GM18909 (cell line): Measurements from ENCODE around the gene OSBPL2.

Source experiments
- ATAC-seq: cut with Tn5 transposase; IDR thresholded peaks from one replicate; pipeline ENCODE4 v1.9.1; 2021; ENCODE audit warnings: mild to moderate bottlenecking; ENCODE audit not compliant: unreplicated experiment, poor library complexity

The OSBPL2 gene

DNA sequence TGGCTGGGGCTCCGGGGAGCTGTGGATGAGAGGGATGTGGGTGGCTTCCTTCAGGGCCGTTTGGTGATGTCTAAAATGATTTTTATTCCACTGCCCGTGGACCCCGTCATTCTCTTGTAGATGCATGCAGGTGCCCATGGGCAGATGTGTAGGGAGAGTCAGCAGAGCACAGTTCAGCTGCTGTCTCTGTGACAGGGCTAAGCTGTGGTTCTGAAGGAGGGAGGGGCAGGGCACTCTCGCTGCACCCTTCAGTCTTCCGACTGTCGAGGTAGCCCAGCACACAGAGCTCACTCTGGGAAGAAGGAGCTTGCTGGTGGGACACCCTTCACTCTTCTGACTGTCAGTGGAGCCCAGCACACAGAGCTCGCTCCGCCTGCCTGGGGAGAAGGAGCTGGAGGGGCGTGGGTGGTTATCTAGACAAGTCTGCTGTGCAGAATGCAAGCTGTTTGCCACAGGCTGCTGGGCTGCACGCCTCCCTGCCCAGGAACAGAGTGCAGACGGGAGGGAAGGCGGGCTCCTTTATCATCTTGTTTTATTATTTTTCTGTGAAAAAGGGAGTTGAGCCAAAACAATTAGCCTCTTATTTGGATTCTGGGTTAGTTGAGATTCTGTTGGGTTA, 36.1 kb downstream of the OSBPL2 start:
- ATAC-seq, result no peak

DNA sequence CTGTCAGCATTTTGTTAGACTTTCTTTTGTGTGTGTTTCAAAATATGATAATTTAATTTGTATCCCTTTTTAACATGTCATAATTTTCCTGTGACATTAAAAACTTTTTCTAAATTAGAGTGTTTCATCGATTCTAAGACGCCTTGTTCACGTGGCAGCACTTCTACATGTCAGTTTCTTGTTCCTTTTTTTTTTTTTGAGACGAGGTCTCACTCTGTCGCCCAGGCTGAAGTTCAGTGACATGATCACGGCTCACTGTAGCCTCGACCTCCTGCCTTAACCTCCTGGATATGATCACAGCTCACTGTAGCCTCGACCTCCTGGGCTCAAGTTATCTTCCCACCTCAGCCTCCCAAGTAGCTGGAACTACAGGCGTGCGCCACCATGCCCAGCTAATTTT, 36.9 kb downstream of the OSBPL2 start:
- ATAC-seq, result no peak

DNA sequence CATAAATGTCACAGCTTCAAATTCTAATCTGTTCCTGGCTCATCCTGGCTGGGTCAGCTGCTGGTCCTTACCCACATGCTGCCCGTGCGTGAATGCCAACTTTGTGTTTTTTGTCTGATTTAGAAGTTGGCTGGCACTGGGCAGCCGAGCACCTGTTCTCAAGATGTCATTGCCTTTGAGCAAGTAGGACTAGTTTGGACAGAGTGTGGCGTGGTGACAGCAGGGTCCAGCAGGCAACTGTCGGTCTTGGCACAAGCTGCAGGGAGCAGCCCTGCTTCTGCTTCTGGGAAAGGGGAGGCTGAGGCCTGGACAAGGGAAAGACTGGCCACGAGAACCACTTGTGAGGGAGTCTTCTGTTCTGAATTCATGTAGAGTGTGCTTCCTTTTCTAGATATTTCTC, 38.1 kb downstream of the OSBPL2 start:
- ATAC-seq, result no peak

DNA sequence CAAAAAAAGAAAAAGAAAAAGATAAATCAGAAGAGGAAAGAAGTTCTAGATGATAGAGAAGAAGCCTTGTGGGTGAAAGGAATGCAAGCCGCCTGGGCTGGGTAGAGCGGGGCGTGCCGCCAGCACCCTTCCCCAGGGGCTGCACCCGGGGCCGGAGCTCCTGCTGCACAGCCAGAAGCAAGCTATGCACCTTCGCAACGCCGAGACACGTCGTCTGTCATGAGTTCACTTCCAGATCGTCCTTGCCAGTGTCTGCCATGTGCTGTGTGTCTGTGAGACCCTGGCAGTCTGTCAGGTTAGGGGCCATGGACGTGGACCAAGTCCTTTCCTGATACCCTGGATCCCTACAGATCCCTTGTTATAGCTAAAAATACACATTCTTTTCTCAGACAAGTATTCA, 38.9 kb downstream of the OSBPL2 start:
- no peak for ATAC-seq

DNA sequence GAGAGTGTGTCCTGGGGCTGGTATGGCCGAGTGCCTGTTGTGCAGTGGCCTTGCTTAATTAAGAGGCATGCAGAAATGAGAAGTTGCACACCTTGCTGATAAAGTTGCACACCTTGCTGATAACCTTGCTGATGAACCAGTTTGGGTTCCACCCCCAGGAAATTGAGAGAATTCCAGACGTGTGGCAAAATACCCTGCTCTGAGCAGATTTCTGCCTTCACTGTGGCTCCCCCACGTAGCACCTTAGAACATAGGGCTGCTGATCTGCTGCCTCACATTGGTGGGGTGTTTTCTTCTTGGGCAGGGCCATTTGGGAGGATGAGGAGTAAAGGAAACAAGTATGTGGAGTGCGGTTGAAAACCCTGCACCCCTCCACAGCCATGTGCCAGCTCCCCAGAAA, 42.0 kb downstream of the OSBPL2 start:
- no peak for ATAC-seq

DNA sequence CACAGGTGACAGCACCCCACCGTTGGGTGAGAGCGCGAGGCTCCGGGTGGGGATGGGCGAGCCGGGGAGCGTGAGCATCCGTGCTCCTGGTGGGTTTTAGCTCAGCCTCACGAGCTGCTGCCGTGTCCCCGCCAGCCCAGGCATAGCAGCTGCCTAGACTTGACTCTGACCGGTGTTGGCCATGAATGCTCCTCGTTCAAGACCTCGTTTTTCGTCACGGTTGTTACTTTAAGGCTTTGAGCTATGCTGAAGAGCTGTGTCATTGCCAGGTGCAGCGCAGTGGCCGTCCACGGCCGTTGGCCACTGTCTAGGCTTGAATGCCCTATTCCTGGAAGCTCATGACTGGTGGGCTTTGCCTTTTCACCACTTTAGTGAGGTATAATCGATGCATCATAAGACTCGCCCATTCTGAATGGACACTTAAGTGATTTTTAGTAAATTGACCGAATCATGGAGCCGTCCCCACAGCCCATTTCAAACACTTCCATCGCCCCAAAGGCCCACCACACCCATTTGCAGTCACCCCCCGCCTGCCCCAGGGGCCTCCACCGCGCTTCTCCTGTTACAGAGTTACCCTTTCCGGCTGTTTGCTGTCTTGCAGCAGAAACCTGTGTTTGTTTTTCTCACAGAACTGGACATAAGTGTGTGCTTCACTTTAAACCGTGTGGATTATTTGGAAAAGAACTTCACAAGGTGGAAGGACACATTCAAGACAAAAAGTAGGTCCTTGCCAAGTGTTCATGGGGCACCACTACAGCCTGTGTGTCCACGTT, 43.0 kb downstream of the OSBPL2 start:
- no peak for ATAC-seq

DNA sequence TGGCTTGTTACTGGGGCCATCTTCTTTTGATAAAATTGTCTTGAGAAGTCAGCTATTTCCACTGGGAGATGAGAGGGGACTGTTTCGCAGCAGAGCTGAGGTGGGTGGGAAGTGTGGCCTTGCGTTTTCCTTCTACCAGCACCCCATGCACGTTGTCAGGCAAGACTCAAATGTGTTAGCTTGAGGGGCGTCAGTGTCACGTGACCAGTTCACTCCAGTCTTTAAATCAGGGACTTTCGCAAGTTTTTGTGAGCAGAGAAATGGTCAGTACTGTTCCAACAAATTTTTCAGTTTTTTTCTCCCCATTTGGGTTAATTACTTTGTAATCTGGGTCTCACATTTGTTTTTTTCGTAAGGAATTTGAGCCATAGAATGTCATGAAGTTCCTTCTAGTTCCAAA, 43.8 kb downstream of the OSBPL2 start:
- ATAC-seq, result no peak

DNA sequence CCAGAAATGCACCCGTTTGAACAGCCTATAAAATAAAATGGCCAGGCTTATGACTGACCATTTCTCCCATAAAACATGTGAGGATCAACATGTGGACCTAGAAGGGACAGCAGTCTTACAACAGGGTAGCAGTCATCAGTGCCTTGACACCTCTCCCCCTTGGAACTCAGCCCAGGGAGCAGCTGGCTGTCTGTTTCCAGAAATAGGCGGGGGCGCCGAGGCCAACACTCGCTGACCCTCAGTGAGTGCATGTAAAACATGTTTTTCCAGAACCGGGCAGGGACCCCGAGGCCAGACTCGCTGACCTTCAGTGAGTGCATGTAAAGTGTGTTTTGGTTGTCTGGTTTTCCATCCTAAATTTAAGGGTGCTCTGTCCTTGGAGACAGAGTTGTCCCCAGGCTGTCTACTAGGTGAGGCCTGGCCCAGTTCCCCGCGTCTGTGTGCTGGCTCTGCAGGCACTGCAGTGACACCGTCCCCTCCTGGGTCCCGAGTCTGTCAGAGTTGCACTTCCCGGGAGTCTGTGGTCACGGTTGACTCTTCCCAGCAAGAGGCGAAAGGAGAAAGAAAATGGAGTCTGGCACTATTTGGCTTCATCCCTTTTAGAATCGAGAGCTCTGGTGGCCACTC, 44.7 kb downstream of the OSBPL2 start:
- no peak for ATAC-seq

DNA sequence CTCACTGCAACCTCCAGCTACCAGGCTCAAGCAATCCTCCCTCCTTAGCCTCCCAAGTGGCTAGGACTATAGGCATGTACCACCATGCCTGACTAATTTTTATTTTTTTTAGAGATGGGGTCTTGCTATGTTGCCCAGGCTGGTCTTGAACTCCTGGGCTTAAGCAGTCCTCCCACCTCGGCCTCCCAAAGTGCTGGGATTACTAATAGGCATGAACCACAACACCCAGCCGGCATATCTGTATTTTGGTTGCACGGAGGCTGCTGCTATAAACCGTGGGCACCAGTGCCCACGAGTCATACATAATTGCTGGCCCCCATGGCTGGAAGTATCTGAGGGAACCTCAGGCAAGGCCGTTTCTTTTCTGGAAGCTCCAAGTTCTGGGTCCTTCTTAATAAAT, 46.1 kb downstream of the OSBPL2 start:
- ATAC-seq, result no peak

DNA sequence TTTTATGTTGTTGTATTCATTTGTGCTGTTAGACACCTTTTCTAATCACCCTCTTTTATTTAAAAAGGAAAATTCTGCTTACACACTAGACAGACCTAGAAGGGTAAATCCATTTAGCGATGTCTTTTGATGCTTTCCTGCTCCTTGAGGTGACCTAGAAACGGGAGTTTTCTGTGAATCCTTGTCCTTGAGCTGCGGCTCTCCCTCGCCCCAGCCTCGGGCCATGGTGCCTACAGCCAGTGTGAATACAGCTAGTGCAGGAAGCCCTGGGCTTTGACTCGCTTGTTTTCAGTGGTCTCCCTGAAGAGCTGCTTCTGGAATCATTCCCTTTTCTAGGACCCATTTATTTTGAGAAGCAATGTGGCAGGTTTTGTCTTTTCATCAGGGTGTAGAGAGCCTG, 46.8 kb downstream of the OSBPL2 start:
- no peak for ATAC-seq

DNA sequence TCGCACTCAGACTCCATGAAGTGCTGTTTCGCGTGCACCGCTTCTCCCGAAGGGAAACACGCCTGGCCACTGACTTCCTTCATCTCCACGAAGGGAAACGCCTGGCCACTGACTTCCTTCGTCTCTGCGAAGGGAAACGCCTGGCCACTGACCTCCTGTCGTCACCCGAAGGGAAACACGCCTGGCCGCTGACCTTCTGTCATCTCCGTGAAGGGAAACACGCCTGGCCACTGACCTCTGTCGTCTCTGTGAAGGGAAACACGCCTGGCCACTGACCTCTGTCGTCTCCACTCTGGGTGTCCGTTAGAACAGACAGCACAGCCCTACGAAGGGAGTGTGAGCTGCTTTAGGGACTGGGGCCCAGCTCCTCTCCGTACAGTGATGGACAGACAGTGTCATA, 47.4 kb downstream of the OSBPL2 start:
- ATAC-seq, result no peak

DNA sequence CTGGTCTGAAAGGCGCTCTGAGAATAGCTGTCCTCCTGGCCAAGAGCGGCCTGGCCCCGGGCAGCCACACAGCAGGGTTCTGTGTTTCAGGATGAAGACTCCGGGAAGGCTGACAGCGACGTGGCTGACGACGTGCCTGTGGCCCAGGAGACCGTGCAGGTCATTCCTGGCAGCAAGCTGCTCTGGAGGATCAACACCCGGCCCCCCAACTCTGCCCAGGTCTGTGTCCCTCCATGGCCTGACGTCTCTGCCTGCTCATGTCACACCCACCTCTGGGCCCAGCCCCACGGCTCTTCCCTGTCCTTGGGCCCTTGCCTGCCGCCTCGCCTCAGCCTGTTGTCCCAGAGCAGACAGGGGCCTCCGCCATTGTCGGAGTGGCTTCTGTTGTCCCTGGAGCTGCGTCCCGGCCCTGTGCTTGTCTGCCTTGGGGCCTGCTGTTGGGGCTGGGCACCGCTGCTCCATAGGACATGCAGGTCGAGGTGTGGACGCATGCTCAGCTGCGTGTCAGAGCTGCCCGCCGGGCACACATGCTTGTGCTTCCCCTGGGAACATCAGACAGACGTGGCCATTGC, 48.3 kb downstream of the OSBPL2 start:
- no peak for ATAC-seq

DNA sequence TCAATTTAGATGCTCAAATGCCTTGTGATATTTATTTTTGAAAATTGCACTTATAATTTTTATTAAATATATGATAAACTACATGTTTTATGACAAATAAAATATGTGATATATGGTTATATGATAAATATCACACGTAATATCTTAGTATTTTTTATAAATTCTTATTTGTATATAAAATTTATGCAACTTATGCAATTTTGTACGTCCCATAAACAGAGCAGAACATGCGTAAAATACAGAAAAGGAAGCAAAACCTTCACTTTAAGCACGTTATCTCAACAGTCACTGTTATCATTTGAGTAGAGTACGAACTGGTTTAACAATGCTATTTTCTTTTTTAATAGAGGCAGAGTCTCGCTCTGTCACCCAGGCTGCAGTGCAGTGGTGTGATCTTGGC, 48.8 kb downstream of the OSBPL2 start:
- no peak for ATAC-seq

DNA sequence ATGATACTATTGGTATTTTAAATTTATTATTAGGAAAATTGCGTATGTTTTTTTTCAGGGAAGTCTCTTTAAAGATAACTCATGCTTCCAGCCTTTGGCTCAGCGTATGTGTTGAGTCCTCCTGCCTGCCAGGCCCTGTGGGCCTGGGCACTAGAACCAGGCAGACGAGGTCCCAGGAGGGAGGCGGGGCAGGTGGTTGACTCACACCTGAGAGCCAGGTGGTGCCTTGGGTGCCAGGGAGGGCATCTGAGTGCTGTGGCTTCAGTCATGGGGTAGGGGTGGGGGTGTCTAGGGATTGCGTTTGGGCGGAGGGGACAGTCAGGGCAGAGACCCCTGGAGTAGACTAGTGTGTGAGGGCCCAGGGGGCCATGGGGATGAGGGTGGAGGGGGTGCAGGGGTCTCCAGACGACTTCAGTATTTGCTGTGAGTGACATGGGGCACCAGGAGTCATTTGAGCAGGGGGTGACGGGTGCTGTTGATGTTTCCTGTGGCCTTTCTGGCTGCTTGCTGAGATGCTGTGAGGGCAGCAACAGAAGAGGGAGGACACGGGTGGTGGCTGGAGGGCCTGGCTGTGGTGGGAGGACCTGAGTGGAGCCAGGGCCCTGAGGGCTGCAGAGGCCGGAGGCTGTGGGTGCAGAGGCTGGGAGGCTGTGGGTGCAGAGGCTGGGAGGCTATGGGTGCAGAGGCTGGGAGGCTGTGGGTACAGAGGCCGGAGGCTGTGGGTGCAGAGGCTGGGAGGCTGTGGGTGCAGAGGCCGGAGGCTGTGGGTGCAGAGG, 49.6 kb downstream of the OSBPL2 start:
- ATAC-seq, result no peak

DNA sequence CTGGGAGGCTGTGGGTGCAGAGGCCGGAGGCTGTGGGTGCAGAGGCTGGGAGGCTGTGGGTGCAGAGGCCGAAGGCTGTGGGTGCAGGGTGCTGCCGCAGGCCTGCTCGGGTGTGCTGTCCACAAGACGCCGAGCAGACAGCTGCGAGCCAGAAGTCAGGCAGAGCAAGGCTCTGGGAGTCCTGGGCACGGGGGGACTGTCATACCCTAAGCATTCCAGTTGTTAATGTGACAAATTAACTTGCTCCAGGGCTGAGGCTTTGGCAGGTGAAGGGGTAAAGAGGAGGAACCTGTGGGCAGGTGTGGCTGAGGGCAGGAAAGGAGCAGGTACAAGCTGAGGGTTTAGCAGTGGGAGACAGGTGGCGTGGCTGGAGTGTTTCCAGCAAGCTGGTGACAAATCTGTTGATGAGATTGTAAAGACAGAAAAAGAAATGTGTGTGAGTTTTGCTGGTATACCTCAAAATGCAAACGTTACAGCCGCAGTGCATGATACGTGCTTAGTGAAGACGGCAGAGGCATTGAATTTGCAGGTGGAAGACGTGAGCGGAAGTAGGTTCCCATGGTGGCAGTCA, 50.3 kb downstream of the OSBPL2 start:
- no peak for ATAC-seq

DNA sequence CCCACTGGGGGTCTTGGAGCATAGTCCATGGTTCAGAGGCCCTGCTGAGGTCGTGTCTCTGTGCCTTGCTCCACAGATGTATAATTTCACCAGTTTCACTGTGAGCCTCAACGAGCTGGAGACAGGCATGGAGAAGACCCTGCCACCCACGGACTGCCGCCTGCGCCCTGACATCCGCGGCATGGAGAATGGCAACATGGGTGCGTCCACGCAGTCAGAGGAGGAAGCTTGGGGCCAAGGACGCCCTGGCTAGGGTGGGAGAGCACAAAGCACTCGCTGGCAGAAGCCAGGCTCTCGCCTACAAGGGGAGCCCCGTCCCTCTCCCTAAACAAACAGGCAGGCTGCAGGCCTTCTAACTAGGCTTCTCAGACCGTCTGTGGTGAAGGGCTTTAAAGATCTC, 50.8 kb downstream of the OSBPL2 start:
- ATAC-seq, result no peak

DNA sequence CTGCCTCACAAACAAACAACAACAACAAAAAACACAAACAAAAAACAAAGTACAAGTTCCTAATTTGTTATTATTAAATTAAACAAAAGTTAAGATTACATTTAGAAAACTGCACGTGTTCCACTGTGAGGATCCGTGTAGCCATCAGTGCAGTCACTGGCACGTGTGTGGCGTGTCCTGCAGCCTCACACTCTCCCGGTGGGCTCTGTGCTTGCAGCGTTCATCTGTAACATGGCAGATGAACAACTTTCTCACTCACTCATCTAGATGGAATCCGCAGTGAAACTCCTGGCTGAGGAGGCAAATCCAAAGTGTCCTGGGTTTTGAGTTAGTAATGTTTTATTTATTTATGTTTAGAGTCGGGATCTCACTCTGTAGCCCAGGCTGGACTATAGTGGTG, 51.6 kb downstream of the OSBPL2 start:
- no peak for ATAC-seq

DNA sequence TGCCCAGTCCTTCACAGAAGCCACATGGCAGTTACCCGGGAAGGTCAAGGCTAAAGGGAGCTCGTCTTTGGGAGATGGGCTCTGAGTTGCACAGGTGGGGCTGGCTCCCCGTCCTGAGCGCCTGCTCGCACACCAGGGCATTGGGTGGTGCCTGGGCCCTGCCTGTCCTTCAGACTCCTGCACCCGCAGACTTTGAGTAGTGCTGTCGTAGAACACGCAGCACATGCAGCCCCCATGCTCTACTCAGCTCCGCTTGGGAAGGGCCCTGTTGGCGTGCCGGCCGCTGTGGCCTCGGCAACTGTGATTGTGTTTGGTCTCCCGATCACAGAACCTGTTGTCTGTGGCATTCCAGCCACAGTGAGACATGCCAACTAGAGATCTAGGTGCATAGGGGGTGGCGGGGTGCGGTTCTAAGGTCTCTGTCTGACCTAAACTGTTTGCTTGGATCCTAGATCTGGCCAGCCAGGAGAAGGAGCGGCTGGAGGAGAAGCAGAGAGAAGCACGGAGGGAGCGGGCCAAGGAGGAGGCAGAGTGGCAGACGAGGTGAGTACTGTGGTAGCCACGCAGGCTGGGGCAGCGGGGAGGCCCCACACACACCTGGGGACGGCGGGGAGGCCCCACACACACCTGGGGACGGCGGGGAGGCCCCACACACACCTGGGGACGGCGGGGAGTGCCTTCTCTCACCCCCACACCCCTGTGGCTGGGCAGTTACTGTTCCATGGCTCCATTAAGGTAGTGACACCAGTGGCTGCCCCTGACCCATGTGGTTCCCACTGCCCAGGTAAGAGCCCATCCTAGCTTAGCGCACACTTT, 53.1 kb downstream of the OSBPL2 start:
- ATAC-seq, result no peak

DNA sequence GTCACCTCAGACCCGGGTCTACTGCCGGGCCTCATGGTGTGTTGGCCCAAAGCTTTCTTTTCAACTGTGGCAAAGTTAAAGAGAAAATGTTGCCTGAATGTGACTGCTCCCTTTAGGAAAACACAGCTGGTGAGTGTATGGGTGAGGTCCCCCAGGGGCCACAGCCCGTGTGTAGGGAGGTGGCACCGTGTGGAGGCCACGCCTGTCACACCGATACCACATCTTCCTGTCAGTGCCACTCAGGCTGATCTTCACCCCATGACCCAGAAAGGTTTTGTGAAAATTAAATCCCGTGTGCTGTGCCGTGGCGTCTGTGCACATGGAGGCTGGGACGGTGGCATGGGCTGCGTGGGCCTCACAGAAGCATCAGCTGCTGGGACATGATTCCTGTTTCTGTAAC, 53.8 kb downstream of the OSBPL2 start:
- no peak for ATAC-seq
